Keratinocyte (primary cell): Measurements from ENCODE around the gene CACNA2D4.

Experiments
- EZH2 ChIP-seq: IDR thresholded peaks from one replicate; pipeline ENCODE4 v1.6.1; 2012; ENCODE audit warnings: inconsistent platforms, mild to moderate bottlenecking, low read length, moderate library complexity
- TF ChIP-seq, protein P1 (sequence below), 3 experiments: IDR thresholded peaks in 1 of 3; conservative IDR thresholded peaks in 1 of 3; optimal IDR thresholded peaks in 1 of 3; 2 replicates in 2 of 3; 3 replicates in 1 of 3; pipeline versions ENCODE3 to v1.5.1; 2011; ENCODE audit warnings: low read length in 3 of 3, mild to moderate bottlenecking in 3 of 3, moderate library complexity in 2 of 3, control low read depth in 1 of 3, inconsistent platforms in 1 of 3; ENCODE audit not compliant: insufficient read depth in 2 of 3; ENCODE audit errors: extremely low read depth in 1 of 3

DNA sequence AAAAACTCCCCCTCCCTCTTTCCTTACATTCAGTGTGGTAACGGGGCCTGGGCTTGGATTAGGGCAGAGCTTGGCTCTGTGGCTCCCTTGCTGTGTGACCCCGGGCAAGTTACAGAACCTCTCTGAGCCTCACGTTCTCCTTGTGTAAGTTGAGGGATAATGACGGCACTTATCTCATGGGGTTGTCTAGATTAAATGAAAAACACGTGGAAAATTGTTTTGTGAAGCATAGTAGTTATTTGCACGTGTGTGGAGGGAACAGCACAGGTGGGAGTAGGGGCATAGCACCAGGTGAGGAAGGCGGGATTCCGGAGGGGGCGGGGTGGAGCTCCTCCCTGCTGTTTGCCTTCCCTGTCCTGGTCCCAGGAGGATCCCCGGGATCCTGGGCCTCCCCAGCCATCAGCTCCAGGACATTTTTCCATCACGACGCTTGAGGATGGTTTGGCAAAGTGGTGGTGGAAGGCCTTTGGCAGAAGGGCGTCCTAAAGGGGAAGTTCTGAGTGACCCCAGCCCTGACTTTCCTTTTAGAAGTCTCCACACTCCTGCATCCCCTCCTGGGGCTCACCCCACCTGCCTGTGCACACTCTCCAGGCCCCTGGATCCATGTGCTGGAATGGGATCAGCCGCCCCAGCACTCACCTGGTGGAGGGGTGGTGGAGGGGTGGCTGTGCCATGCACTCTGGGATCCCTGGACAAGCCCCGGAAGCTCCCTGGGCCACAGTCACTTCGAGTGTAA lies 75.4 kb downstream of the CACNA2D4 start:
- TF ChIP-seq, protein P1, sequence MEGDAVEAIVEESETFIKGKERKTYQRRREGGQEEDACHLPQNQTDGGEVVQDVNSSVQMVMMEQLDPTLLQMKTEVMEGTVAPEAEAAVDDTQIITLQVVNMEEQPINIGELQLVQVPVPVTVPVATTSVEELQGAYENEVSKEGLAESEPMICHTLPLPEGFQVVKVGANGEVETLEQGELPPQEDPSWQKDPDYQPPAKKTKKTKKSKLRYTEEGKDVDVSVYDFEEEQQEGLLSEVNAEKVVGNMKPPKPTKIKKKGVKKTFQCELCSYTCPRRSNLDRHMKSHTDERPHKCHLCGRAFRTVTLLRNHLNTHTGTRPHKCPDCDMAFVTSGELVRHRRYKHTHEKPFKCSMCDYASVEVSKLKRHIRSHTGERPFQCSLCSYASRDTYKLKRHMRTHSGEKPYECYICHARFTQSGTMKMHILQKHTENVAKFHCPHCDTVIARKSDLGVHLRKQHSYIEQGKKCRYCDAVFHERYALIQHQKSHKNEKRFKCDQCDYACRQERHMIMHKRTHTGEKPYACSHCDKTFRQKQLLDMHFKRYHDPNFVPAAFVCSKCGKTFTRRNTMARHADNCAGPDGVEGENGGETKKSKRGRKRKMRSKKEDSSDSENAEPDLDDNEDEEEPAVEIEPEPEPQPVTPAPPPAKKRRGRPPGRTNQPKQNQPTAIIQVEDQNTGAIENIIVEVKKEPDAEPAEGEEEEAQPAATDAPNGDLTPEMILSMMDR (optimal IDR thresholded peaks at IDR 0.05 in 1 of 3, IDR thresholded peaks at IDR 0.05 in 1 of 3, conservative IDR thresholded peaks at IDR 0.05 in 1 of 3; ENCODE audit: extremely low read depth in 1 of 3, insufficient read depth in 2 of 3, low read length in 3 of 3) = no peak
- TF ChIP-seq EZH2 = no peak
